Liver (tissue), 9 donors: ENCODE results near the gene ARAP2. TPM values are rescaled to one million over a fixed set of nuclear protein-coding genes. Genes with fewer than 3 reads are reported as not detected.

Experiments used
- DNase-seq: peaks from one replicate; pipeline ENCODE4 v3.0.0-alpha.2; 2017; ENCODE audit warnings: low spot score
- H3K27ac ChIP-seq, 2 donors: one replicate each; pipeline ENCODE4 v1.7.0; 2013; ENCODE audit warnings: inconsistent platforms in 2 of 2, low read length in 2 of 2, control low read depth in 1 of 2, low read depth in 1 of 2, mild to moderate bottlenecking in 1 of 2
- H3K27me3 ChIP-seq, 4 donors: one replicate each; pipeline versions ENCODE4 v1.6.1 to v1.7.0; 2013; ENCODE audit warnings: low read length in 3 of 4, inconsistent platforms in 1 of 4, mild to moderate bottlenecking in 1 of 4, moderate library complexity in 1 of 4; ENCODE audit not compliant: control insufficient read depth in 4 of 4, insufficient read depth in 4 of 4
- H3K36me3 ChIP-seq, 4 donors: one replicate each; pipeline versions ENCODE4 v1.6.1 to v1.7.0; 2013; ENCODE audit warnings: low read length in 3 of 4, mild to moderate bottlenecking in 3 of 4, low read depth in 1 of 4, moderate library complexity in 1 of 4; ENCODE audit not compliant: control insufficient read depth in 4 of 4, insufficient read depth in 3 of 4
- H3K4me1 ChIP-seq, 4 donors: one replicate each; pipeline versions ENCODE4 v1.6.1 to v1.7.0; 2013; ENCODE audit warnings: low read length in 3 of 4, mild to moderate bottlenecking in 3 of 4, moderate library complexity in 1 of 4; ENCODE audit not compliant: control insufficient read depth in 4 of 4, insufficient read depth in 4 of 4
- H3K4me3 ChIP-seq, 3 donors: one replicate each; pipeline versions ENCODE4 v1.6.1 to v1.7.0; 2013; ENCODE audit warnings: low read length in 3 of 3, control low read depth in 1 of 3, low read depth in 1 of 3, mild to moderate bottlenecking in 1 of 3
- H3K9ac ChIP-seq, 2 donors: one replicate each; pipeline ENCODE4 v1.7.0; 2013; ENCODE audit warnings: low read length in 2 of 2, mild to moderate bottlenecking in 2 of 2, moderate library complexity in 2 of 2, control low read depth in 1 of 2, low read depth in 1 of 2
- H3K9me3 ChIP-seq, 4 donors: one replicate each; pipeline versions ENCODE4 v1.6.1 to v1.7.0; 2013; ENCODE audit warnings: low read length in 3 of 4; ENCODE audit not compliant: control insufficient read depth in 4 of 4
- ATF3 ChIP-seq: IDR thresholded peaks from 2 replicates; pipeline ENCODE4 v1.6.1; 2016; ENCODE audit warnings: antibody characterized with exemption
- FOXA1 ChIP-seq: IDR thresholded peaks from 2 replicates; pipeline ENCODE4 v1.6.1; 2016; ENCODE audit warnings: antibody characterized with exemption
- FOXA2 ChIP-seq: IDR thresholded peaks from 2 replicates; pipeline ENCODE4 v1.6.1; 2016; ENCODE audit warnings: antibody characterized with exemption
- HNF4A ChIP-seq, 2 donors: conservative IDR thresholded peaks; 2 replicates each; pipeline ENCODE4 v1.6.1; 2016; ENCODE audit warnings: antibody characterized with exemption in 2 of 2, mild to moderate bottlenecking in 2 of 2
- JUND ChIP-seq, 2 donors: IDR thresholded peaks; 2 replicates each; pipeline ENCODE4 v1.6.1; 2016; ENCODE audit warnings: antibody characterized with exemption in 2 of 2
- NR2F2 ChIP-seq: IDR thresholded peaks from 2 replicates; pipeline ENCODE4 v1.6.1; 2016; ENCODE audit warnings: antibody characterized with exemption
- RAD21 ChIP-seq, 2 donors: IDR thresholded peaks; 2 replicates each; pipeline ENCODE4 v1.6.1; 2016; ENCODE audit warnings: antibody characterized with exemption in 2 of 2, mild to moderate bottlenecking in 2 of 2
- REST ChIP-seq: IDR thresholded peaks from 2 replicates; pipeline ENCODE4 v1.6.1; 2016; ENCODE audit warnings: antibody characterized with exemption, mild to moderate bottlenecking
- SP1 ChIP-seq: IDR thresholded peaks from 2 replicates; pipeline ENCODE4 v1.6.1; 2018; ENCODE audit warnings: antibody characterized with exemption, mild to moderate bottlenecking
- TAF1 ChIP-seq: conservative IDR thresholded peaks from 2 replicates; pipeline ENCODE4 v1.6.1; 2016; ENCODE audit warnings: antibody characterized with exemption, mild to moderate bottlenecking
- YY1 ChIP-seq: IDR thresholded peaks from 2 replicates; pipeline ENCODE4 v1.6.1; 2016; ENCODE audit warnings: antibody characterized with exemption, mild to moderate bottlenecking
- WGBS: extraction: QIAGEN DNeasy Blood & Tissue Kit; methylation state at CpG from one replicate; pipeline ENCODE4 v1.1.7; 2013; 5-methylcytosine and 5-hydroxymethylcytosine counted together
- polyA plus RNA-seq, 2 donors: library from polyadenylated mRNA; stranded (reverse) in 1 of 2; unstranded in 1 of 2; fragments of 200-250 nt in 1 of 2; fragments of >200 nt in 1 of 2; fragmentation: Nextera tagmentation in 1 of 2; extraction: Ambion mirVana in 1 of 2; gene quantifications; one replicate each; pipeline versions ENCODE4 v1.2.1 to v1.2.3, GENCODE V29; 2013 to 2015
- total RNA-seq, 2 donors: library from RNA; depleted of rRNA; stranded (reverse); fragments of >200 nt; gene quantifications; one replicate each; pipeline ENCODE4 v1.2.3, GENCODE V29; 2014
- TF ChIP-seq, protein P1 (sequence below): IDR thresholded peaks from 2 replicates; pipeline ENCODE4 v1.6.1; 2016; ENCODE audit warnings: antibody characterized with exemption
- TF ChIP-seq, protein P2 (sequence below): fragments of 150-350 bp; IDR thresholded peaks from 2 replicates; pipeline ENCODE4 v1.5.1; 2017; ENCODE audit warnings: improper control_type of control experiment, low read depth, low read length; ENCODE audit not compliant: missing input control
- donor health status: healthy.
- donor health status: healthy.
- donor health status: healthy.
- donor health status: healthy.
- donor health status: healthy.

The ARAP2 gene
- total and polyA plus RNA-seq, 4 donors, result 1.6 to 23.6 (median 5.4) TPM

GRCh38 chr4:36280555-36280954 lies 36.2 kb upstream of the ARAP2 start (continued):
- TF ChIP-seq JUND (IDR thresholded peaks at IDR 0.05) (no peak), SP1 (no peak), FOXA1 (no peak), REST (no peak), YY1 (no peak), TAF1 (no peak)
- TF ChIP-seq, protein P1, sequence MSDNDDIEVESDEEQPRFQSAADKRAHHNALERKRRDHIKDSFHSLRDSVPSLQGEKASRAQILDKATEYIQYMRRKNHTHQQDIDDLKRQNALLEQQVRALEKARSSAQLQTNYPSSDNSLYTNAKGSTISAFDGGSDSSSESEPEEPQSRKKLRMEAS, result no peak

DNA sequence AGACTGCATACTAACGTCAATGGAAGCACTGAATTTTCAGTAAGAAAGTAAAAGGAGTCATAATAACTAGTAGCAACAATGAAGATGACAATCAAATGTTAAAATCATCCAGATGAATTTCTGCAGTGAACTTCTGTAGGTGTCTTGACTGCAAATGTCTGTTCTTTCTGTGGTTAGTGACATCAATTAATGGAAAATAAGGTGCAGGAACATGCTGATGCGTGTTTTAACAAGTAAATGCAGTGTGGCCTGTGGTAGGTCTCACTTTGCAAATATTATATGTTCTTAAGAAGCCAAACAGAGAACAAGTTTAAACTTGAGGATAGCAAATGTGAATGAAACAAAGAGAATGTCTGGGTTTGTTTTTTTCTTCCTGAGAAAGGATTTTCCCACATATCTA lies 34.5 kb upstream of the ARAP2 start:
- Histone ChIP-seq H3K9me3 (no peaks in the 10 kb centered on the region), H3K27ac (no peak overlapping the region)

GRCh38 chr4:36277533-36277932 lies 33.2 kb upstream of the ARAP2 start:
- Histone ChIP-seq H3K27ac (no peak overlapping the region), H3K27me3 (no peaks in the 10 kb centered on the region), H3K9ac (no peak overlapping the region), H3K4me1 (no peaks in the 10 kb centered on the region), H3K9me3 (no peaks in the 10 kb centered on the region), H3K4me3 (no peak overlapping the region), H3K36me3 (no peaks in the 10 kb centered on the region)
- WGBS, result 76% methylated on average over 4 of the region's 4 CpGs
- no peak for TF ChIP-seq TAF1
- TF ChIP-seq, protein P2, sequence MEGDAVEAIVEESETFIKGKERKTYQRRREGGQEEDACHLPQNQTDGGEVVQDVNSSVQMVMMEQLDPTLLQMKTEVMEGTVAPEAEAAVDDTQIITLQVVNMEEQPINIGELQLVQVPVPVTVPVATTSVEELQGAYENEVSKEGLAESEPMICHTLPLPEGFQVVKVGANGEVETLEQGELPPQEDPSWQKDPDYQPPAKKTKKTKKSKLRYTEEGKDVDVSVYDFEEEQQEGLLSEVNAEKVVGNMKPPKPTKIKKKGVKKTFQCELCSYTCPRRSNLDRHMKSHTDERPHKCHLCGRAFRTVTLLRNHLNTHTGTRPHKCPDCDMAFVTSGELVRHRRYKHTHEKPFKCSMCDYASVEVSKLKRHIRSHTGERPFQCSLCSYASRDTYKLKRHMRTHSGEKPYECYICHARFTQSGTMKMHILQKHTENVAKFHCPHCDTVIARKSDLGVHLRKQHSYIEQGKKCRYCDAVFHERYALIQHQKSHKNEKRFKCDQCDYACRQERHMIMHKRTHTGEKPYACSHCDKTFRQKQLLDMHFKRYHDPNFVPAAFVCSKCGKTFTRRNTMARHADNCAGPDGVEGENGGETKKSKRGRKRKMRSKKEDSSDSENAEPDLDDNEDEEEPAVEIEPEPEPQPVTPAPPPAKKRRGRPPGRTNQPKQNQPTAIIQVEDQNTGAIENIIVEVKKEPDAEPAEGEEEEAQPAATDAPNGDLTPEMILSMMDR, result no peak
- TF ChIP-seq ATF3, result no peak
- no peak for TF ChIP-seq JUND (IDR thresholded peaks at IDR 0.05)
- no peak for TF ChIP-seq NR2F2
- DNase-seq, result no peak

More for the DNA sequence above, 34.5 kb upstream of the ARAP2 start:
- no peaks in the 10 kb centered on the region for H3K4me1 ChIP-seq
- DNase-seq, result no peak
- H3K36me3 ChIP-seq, result no peaks in the 10 kb centered on the region
- no peak overlapping the region for H3K9ac ChIP-seq
- H3K4me3 ChIP-seq, result no peak overlapping the region
- 85% methylated on average over 2 of the region's 2 CpGs for WGBS
- no peak for TF ChIP-seq FOXA1
- TF ChIP-seq SP1, result no peak
- no peak for TF ChIP-seq FOXA2
- TF ChIP-seq HNF4A (conservative IDR thresholded peaks at IDR 0.05), result no peak
- no peak for TF ChIP-seq RAD21 (IDR thresholded peaks at IDR 0.05)
- no peak for TF ChIP-seq ATF3
- H3K27me3 ChIP-seq, result no peaks in the 10 kb centered on the region
